GM19239 (cell line): Measurements from ENCODE around the gene CCR4.
"Not testable (repeated sequence)": the region's sequence is repeated elsewhere in the genome, so short reads cannot be mapped to it uniquely, and the experiment has no call there.

Experiments
- DNase-seq: peaks from one replicate; pipeline ENCODE4 v3.0.0; 2011; ENCODE audit warnings: low spot score; ENCODE audit not compliant: insufficient read length
- FAIRE-seq: peaks from 2 replicates; lab custom pipeline; 2011; peaks lifted over from hg19 to GRCh38; lab: Jason Lieb, UNC

Gene CCR4

DNA sequence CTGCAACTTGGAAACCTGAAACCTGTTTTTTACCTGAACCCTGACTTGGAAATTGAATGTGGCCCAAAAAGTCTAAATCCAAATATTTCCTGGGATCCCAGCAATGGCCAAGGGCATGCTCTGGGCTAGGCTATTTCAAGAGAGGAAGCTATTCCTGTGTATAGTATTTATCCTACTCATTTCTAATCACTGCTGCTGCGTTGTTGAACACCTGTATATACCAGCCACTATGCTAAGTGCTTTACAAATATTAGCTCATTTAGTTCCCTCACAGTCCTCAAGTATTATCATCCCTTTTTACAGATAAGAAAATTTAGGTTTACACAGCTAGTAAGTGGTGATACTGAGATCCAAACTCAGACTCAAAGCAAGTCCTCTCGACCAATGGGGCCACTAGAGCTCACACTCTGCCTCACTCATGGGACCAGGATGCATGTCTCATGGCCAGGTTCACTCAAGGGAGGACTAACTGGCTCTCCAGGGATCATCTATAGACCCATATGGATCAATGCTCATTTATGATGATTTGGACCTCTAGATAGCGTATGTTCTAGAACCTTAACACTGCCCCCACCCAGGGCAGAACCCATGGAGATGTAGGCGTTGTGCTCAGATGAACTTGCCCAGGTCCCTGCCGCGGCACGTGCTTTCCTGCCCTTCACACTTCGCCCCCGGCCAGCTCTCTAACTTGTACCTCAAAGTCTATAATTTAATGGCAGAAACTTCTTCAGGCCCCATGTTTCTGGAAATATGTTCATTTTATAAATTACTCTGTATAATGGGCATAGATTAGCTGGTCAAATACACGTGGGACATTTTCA, 2.6 kb upstream of the CCR4 start:
- DNase-seq (no peak), FAIRE-seq (no peak)

DNA sequence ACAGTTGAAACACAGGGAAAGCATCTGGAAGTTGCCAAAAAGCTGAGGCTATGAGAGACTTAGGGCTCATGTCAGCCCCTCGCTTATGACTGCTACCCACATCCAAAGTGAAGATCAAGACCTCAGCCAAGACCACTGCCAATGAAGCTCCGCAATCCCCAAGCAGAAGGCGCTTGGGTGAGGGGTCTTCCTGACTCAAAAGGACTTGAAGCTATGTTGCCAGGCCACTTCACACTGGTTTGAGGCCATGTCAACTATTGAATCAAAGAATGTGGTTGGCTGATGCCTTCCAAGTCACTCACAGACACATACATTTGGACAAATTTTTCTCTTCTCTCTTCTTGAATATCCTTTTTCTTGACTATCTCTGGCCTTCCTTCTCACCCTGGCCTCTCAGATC, 928 bp upstream of the CCR4 start:
- DNase-seq: no peak
- FAIRE-seq: no peak

GRCh38 chr3:32952369-32953077, 1.1 kb downstream of the CCR4 start:
- FAIRE-seq (no peak), DNase-seq (no peak)

GRCh38 chr3:32954506-32954905, 3.1 kb downstream of the CCR4 start:
- no peak for DNase-seq
- FAIRE-seq: no peak

DNA sequence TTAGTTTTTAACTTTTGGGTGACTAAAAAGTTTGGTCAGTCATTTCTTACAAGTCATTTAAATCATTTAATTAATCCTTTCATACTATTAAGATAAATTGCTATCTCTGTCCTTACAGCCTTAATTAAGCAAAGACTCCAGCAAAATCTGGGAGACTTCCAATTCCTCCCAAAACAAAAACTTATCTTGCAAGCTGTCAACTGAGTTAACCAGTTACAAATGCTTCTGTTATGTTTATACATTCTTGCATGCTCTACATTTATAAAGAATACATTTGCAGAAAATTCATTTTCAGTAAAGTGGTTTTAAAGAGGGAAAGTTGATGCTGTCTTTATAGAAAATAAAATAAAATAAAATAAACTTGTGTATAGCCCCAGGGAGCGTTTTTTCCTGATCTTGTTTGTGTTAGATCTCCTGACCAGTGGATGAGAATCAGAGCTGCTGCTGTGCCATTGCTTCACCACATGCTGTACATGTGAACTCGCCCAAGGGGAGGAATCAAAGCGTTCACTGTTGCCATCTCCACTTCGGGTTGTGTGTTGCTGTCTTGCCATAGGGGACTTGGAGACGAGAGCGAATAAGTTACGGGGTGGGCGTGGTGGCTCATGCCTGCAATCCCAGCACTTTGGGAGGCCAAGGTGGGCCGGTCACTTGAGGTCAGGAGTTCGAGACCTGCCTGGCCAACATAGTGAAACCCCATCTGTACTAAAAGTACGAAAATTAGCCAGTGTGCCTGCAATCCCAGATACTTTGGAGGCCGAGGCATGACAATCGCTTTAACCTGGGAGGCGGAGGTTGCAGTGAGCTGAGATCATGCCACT, 5.5 kb downstream of the CCR4 start:
- FAIRE-seq: no peak
- no peak for DNase-seq

- no peak for DNase-seq
- FAIRE-seq: no peak
These were observed 7.1 kb downstream of the CCR4 start for GRCh38 chr3:32958509-32958908.

GRCh38 chr3:32959371-32959770, 7.9 kb downstream of the CCR4 start:
- DNase-seq (no peak), FAIRE-seq (no peak)

- FAIRE-seq (no peak), DNase-seq (no peak)
These were observed 9.1 kb downstream of the CCR4 start for GRCh38 chr3:32960404-32961170.

GRCh38 chr3:32961189-32961715, 9.8 kb downstream of the CCR4 start:
- FAIRE-seq: no peak
- DNase-seq: no peak

DNA sequence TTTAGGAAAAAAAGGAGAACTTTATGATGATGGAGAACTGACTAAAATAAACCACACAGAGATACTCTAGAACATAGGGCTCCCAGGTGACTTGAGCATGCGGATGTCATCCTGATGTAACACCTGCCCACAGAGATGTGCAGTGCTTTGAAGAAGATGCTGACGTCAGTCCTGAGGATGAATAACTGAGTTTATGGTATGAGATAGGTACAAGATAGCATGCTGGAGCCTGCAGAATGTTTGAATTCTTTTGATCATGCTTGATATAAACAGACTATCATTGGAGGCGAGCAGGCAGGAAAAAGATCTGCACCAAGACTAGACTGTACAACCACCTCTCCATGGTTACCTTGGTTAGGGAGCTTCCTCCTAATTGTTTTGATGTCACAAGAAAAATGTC, 12.4 kb downstream of the CCR4 start:
- no peak for FAIRE-seq

GRCh38 chr3:32964781-32965180, 13.3 kb downstream of the CCR4 start:
- FAIRE-seq, DNase-seq: not testable (repeated sequence)

More for the DNA sequence above, 12.4 kb downstream of the CCR4 start:
- no peak for DNase-seq

- not testable (repeated sequence) for FAIRE-seq
These were observed 14.3 kb downstream of the CCR4 start for GRCh38 chr3:32965617-32966213.

DNA sequence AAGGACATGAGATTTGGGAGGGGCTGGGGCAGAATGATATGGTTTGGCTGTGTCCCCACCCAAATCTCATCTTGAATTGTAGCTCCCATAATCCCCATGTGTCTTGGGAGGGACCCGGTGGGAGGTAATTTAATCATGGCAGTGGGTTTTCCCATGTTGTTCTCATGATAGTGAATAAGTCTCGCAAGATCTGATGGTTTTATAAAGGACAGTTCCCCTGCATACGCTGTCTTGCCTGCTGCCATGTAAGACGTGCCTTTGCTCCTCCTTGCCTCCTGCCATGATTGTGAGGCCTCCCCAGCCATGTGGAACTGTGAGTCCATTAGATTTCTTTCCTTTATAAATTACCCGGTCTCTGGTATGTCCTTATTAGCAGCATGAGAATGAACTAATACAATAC, 15.2 kb downstream of the CCR4 start:
- DNase-seq, FAIRE-seq: not testable (repeated sequence)

More at GRCh38 chr3:32965617-32966213, 14.3 kb downstream of the CCR4 start:
- DNase-seq: not testable (repeated sequence)

DNA sequence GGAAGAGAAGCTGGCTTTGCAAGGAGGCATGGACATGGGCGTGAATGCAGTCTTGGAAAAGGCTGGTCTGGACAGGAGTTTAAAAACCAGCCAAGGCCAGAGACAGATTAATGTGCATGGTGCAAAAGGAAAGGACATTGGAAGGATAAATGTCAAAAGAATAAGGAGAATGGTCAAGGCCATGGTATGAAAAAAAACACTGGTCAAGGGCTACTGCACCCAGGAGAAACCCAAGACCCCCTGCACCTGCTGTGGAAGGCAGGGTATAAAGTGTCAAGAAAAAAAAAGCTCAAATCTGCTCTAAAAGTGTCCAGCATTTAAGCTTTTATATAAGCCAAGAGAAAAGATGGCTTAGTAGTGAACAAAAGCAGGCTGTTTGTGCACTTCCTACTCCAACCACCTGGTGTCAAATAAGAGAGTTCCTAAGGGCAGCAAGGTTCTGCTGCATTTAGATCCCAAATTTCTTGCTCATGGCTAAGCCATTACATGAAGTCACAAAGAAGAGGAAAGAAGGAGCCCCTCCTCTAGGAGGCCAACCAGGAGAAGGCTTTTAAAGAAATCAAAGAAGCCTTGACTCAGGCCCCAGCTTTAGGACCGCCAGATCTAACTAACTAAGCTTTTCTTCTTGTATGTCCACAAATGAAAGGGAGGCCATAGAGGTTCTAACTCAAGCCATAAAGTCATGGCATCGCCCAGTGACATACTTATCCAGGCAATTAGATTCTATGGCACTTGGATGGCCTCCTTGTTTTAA, 16.9 kb downstream of the CCR4 start:
- no peak for FAIRE-seq
- DNase-seq: no peak

- no peak for FAIRE-seq
These were observed 17.5 kb downstream of the CCR4 start for GRCh38 chr3:32968920-32969389.

GRCh38 chr3:32969656-32970055, 18.2 kb downstream of the CCR4 start:
- no peak for DNase-seq
- no peak for FAIRE-seq

More at GRCh38 chr3:32968920-32969389, 17.5 kb downstream of the CCR4 start:
- DNase-seq: no peak

DNA sequence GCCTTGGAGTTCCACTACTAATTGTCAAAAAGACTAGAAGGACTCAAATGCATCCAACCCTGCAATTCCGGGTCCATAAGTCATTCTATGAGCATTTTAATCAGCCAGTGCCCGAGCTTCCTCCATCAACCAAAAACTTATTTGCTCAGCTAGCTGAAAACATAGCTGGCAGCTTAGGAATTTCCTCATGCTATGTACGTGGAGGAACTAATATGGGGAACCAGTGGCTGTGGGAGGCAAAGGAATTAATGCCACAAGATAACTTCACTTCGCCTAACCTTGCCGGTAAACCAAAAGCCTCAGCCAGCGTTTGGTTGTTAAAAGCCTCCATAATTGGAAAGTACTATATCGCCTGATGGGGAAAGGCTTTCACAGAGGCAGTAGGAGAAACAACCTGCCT, 19.8 kb downstream of the CCR4 start:
- FAIRE-seq, DNase-seq: not testable (repeated sequence)

DNA sequence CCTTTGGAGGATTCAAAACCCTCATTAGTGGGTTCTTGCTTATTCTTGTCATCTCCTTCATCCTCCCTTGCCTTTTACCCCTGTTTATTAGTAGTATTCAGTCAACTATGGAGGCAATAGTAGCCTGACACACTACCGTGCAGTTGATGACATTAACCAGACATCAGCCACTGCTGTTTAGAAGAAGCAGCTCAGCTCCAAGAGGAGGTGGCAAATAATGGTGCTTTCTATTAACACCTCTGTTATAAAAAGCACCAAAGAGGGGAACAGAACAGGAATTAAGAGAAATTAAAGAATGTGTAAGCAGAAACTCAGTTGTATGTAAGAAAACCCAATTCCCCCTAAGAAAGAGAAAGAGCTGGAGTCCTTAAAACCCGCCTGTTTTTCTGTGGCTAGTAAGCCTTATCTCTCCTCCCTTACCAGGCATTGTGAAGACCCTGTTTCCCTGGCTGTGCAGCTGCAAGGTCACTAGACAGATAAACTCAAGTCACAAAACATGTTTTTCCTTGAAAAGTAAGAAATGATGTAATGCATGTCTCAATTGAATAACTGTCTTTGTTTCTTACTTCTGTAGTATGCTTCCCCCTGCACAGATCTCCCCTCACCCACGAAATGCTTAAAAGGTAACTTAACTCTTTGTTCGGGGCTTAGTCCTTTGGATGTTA, 21.2 kb downstream of the CCR4 start:
- FAIRE-seq: no peak
- DNase-seq: no peak
